ENCODE results near the gene LMOD1.

The LMOD1 gene

DNA sequence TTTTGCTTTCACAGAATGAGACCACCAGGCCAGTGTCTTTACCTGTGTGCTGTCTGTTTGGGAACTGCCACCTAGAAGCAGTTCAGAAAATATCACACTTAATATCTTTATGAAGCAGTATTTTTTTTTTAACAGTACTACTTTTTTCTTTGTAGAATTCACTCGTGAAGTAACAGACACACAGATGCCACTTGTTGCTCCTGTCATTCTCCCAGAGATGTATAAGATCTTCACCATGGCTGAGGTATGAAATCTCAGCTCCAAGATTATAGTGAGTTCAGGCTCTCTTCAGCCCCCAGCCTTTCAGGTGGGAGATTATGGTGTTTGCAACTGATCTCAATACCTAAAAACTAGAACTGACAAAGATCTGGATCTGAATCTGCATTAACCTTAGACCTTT is 94.4 kb downstream of the LMOD1 start:
- DNase-seq: no peak

GRCh38 chr1:201850053-201850397 is 96.3 kb downstream of the LMOD1 start:
- no peak for DNase-seq

- DNase-seq: no peak
Measured at GRCh38 chr1:201849372-201850052, 96.8 kb downstream of the LMOD1 start.

GRCh38 chr1:201848230-201848629 is 98.1 kb downstream of the LMOD1 start:
- no peak for DNase-seq

DNA sequence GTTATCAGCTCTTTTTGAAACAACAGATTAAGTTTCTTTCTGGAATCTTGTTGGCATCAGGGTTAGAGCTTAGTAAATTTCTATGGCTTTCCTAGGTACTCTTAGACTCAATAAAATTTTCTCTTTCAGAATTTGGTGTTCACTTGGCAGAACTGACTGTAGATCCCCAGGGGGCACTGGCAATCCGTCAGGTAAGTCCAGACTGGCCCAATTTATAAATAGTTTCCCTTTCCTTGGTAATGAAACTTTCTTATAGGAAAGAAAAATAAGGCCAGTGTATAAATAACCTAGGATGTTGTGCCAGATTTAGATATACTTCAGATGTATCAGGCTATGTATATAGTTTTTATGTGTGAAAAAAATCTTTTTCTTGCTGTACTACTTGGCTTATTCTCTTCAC is 99.2 kb downstream of the LMOD1 start:
- DNase-seq: no peak
